Hepatocyte (in vitro differentiated cells): ENCODE data around the gene CYSTM1. TPM values are rescaled to one million over a fixed set of nuclear protein-coding genes. Genes with fewer than 3 reads are reported as not detected.

Experiments used
- DNase-seq: peaks from one replicate; pipeline ENCODE4 v3.0.0-alpha.2; 2016; ENCODE audit warnings: low spot score
- H2AFZ ChIP-seq: fragments of 200-600 bp; sonication (generic); 2 replicates; pipeline ENCODE4 v1.6.0; 2016; ENCODE audit warnings: antibody characterized with exemption, mild to moderate bottlenecking
- H3K27ac ChIP-seq: fragments of 200-600 bp; sonication (generic); 2 replicates; pipeline ENCODE4 v1.5.1; 2016; ENCODE audit warnings: mild to moderate bottlenecking
- H3K27me3 ChIP-seq: fragments of 200-600 bp; sonication (generic); 2 replicates; pipeline ENCODE4 v1.6.1; 2016
- H3K36me3 ChIP-seq: fragments of 200-600 bp; sonication (generic); replicated peaks from 2 replicates; pipeline ENCODE4 v1.5.1; 2016; ENCODE audit warnings: low read depth; ENCODE audit not compliant: insufficient read depth
- H3K4me1 ChIP-seq: fragments of 200-600 bp; sonication (generic); 2 replicates; pipeline ENCODE4 v1.5.1; 2016; ENCODE audit warnings: mild to moderate bottlenecking, moderate library complexity; ENCODE audit not compliant: insufficient read depth
- H3K4me2 ChIP-seq: fragments of 200-600 bp; sonication (generic); 2 replicates; pipeline ENCODE4 v1.6.0; 2016
- H3K4me3 ChIP-seq: fragments of 200-600 bp; sonication (generic); 2 replicates; pipeline ENCODE4 v1.5.1; 2016; ENCODE audit warnings: mild to moderate bottlenecking
- H3K79me2 ChIP-seq: fragments of 200-600 bp; sonication (generic); 2 replicates; pipeline ENCODE4 v1.6.0; 2017; ENCODE audit warnings: mild to moderate bottlenecking
- H3K9me2 ChIP-seq: fragments of 200-600 bp; sonication (generic); replicated peaks from 2 replicates; pipeline ENCODE4 v1.6.0; 2017; ENCODE audit warnings: mild to moderate bottlenecking; ENCODE audit not compliant: insufficient read depth
- H3K9me3 ChIP-seq: fragments of 200-600 bp; sonication (generic); 2 replicates; pipeline ENCODE4 v1.5.1; 2016; ENCODE audit warnings: low read depth, mild to moderate bottlenecking
- H4K20me1 ChIP-seq: fragments of 200-600 bp; sonication (generic); 2 replicates; pipeline ENCODE4 v1.6.0; 2016; ENCODE audit warnings: mild to moderate bottlenecking; ENCODE audit not compliant: insufficient read depth, poor library complexity, severe bottlenecking
- EZH2 ChIP-seq: fragments of 200-600 bp; sonication (generic); IDR thresholded peaks from 2 replicates; pipeline ENCODE4 v1.6.1; 2016; ENCODE audit warnings: antibody characterized with exemption, mild to moderate bottlenecking, borderline replicate concordance
- EZH2phosphoT487 ChIP-seq: fragments of 200-600 bp; sonication (generic); IDR thresholded peaks from one replicate; pipeline ENCODE4 v1.6.1; 2018; ENCODE audit warnings: antibody characterized with exemption, mild to moderate bottlenecking, low read depth, moderate library complexity; ENCODE audit not compliant: unreplicated experiment, severe bottlenecking
- WGBS: methylation state at CpG from one replicate; pipeline ENCODE4 v1.1.6; 2016; ENCODE audit warnings: low lambda C conversion rate; ENCODE audit errors: missing lambda C conversion rate; 5-methylcytosine and 5-hydroxymethylcytosine counted together
- polyA plus RNA-seq: library from polyadenylated mRNA; unstranded; fragments of >200 nt; fragmentation: Nextera tagmentation; extraction: Ambion mirVana; gene quantifications from 2 replicates; pipeline ENCODE4 v1.2.1, GENCODE V29; 2016
- total RNA-seq: library from RNA; depleted of rRNA; stranded (reverse); fragments of >200 nt; gene quantifications from 2 replicates; pipeline ENCODE4 v1.2.3, GENCODE V29; 2014
- TF ChIP-seq, protein P1 (sequence below): fragments of 200-600 bp; sonication (generic); IDR thresholded peaks from 2 replicates; pipeline ENCODE4 v1.5.1; 2016; ENCODE audit warnings: antibody characterized with exemption, mild to moderate bottlenecking; ENCODE audit not compliant: poor library complexity

CYSTM1 gene
- total and polyA plus RNA-seq, 2 experiments from 2014 or later: 111 to 262 TPM

DNA sequence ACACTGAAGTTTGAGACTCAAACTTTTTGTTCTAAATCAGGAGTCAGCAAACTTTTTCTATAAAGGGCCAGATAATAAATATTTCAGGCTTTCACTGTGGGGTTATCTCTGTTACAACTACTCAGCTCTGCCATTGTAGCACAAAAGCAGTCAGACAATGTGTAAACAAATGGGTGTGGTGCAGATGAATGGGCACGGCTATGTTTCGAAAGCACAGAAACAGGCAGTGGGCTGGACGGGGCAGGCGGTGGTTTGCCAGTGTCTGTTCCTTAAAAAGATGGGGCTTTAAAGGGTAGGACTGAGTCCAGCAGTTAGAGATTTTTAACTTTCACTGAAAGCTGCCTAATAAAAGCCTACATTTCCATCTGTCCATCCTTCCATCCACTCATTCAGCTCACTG is 79.0 kb downstream of the CYSTM1 start:
- H3K9me2 ChIP-seq: no peaks in the 10 kb centered on the region
- H3K36me3 ChIP-seq: no peaks in the 10 kb centered on the region
- no peaks in the 10 kb centered on the region for H3K9me3 ChIP-seq
- H2AFZ ChIP-seq: no peak overlapping the region
- peak overlapping the region; percentile 40 for H3K4me2 ChIP-seq
- H3K4me1 ChIP-seq: peaks cover 7% of the 10 kb centered on the region
- peaks cover 11% of the 10 kb centered on the region for H4K20me1 ChIP-seq
- H3K4me3 ChIP-seq: no peak overlapping the region
- H3K27ac ChIP-seq: no peak overlapping the region
- H3K79me2 ChIP-seq: peaks cover 71% of the 10 kb centered on the region
- H3K27me3 ChIP-seq: no peaks in the 10 kb centered on the region
- TF ChIP-seq EZH2phosphoT487 (no peak), EZH2 (no peak)
- TF ChIP-seq, protein P1, sequence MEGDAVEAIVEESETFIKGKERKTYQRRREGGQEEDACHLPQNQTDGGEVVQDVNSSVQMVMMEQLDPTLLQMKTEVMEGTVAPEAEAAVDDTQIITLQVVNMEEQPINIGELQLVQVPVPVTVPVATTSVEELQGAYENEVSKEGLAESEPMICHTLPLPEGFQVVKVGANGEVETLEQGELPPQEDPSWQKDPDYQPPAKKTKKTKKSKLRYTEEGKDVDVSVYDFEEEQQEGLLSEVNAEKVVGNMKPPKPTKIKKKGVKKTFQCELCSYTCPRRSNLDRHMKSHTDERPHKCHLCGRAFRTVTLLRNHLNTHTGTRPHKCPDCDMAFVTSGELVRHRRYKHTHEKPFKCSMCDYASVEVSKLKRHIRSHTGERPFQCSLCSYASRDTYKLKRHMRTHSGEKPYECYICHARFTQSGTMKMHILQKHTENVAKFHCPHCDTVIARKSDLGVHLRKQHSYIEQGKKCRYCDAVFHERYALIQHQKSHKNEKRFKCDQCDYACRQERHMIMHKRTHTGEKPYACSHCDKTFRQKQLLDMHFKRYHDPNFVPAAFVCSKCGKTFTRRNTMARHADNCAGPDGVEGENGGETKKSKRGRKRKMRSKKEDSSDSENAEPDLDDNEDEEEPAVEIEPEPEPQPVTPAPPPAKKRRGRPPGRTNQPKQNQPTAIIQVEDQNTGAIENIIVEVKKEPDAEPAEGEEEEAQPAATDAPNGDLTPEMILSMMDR: no peak
- no peak for DNase-seq
- 40% methylated on average over 4 of the region's 4 CpGs for WGBS

GRCh38 chr5:140255460-140256157 is 80.6 kb downstream of the CYSTM1 start:
- H3K79me2 ChIP-seq: peaks cover 77% of the 10 kb centered on the region
- H3K4me1 ChIP-seq: peaks cover 11% of the 10 kb centered on the region
- H3K36me3 ChIP-seq: no peaks in the 10 kb centered on the region
- no peak overlapping the region for H3K4me3 ChIP-seq
- 92% methylated on average over 4 of the region's 4 CpGs for WGBS
- H3K9me3 ChIP-seq: no peaks in the 10 kb centered on the region
- H3K27me3 ChIP-seq: no peaks in the 10 kb centered on the region
- peaks cover 8% of the 10 kb centered on the region for H4K20me1 ChIP-seq
- no peak overlapping the region for H3K4me2 ChIP-seq
- TF ChIP-seq, protein P1: no peak
- no peak for TF ChIP-seq EZH2phosphoT487
- no peak for TF ChIP-seq EZH2
- no peaks in the 10 kb centered on the region for H3K9me2 ChIP-seq
- H2AFZ ChIP-seq: no peak overlapping the region
- H3K27ac ChIP-seq: no peak overlapping the region
- DNase-seq: no peak

DNA sequence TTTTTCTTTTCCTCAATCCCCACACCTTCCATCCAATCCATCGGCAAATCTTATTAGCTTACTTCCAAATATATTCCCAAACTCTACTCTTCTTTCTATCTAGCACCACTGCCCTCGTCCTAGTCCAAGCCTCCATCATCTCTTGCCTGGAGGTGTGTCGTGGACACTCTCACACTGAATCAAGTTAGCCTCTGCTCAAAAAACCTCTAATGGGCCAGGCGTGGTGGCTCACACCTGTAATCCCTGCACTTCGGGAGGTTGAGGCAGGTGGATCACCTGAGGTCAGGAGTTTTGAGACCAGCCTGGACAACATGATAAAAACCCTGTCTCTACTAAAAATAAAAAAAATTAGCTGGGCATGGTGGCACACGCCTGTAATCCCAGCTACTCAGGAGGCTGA is 81.7 kb downstream of the CYSTM1 start:
- Histone ChIP-seq H3K36me3 (no peaks in the 10 kb centered on the region), H3K27ac (no peak overlapping the region), H3K9me2 (no peaks in the 10 kb centered on the region), H3K9me3 (no peaks in the 10 kb centered on the region), H3K27me3 (no peaks in the 10 kb centered on the region), H2AFZ (no peak overlapping the region), H4K20me1 (peaks cover 8% of the 10 kb centered on the region), H3K4me3 (no peak overlapping the region), H3K4me1 (peaks cover 16% of the 10 kb centered on the region), H3K4me2 (no peak overlapping the region), H3K79me2 (peaks cover 71% of the 10 kb centered on the region)
- TF ChIP-seq, protein P1: no peak
- TF ChIP-seq EZH2phosphoT487 (no peak), EZH2 (no peak)
- WGBS: 98% methylated on average over 6 of the region's 6 CpGs
- DNase-seq: no peak
